ENCODE measurements around the gene HOXC13. TPM values are rescaled to one million over a fixed set of nuclear protein-coding genes. Genes with fewer than 3 reads are reported as not detected.

The HOXC13 gene
- total and polyA plus RNA-seq, 2 experiments from 2014 or later, result 0.10 TPM; not detected in 1

- TF ChIP-seq ZNF462 (CRISPR knock-in tag; IDR thresholded peaks at IDR 0.05), result no peak
- TF ChIP-seq ZNF114 (CRISPR knock-in tag; IDR thresholded peaks at IDR 0.05), result no peak
- peak; percentile 100 for TF ChIP-seq EZH2phosphoT487 (IDR thresholded peaks at IDR 0.05; ENCODE audit: unreplicated experiment)
- TF ChIP-seq CREB1 (CRISPR knock-in tag; IDR thresholded peaks at IDR 0.05; ENCODE audit: low read depth), result no peak
- TF ChIP-seq CTCF (conservative IDR thresholded peaks at IDR 0.05; ENCODE audit: low read depth in 2 of 2), result no peak
- TF ChIP-seq POLR2AphosphoS5 (IDR thresholded peaks at IDR 0.05; ENCODE audit: low read depth), result no peak
- no peak for TF ChIP-seq STAT1 (IDR thresholded peaks at IDR 0.05; ENCODE audit: unreplicated experiment)
- TF ChIP-seq REST (IDR thresholded peaks at IDR 0.05; ENCODE audit: unreplicated experiment), result no peak
Observed at GRCh38 chr12:53952871-53953734, 14.5 kb downstream of the HOXC13 start (continued).

Data from GM23338 (cell line).